IMR-90 (cell line): ENCODE measurements around the gene PRAMEF13. TPM values are rescaled to one million over a fixed set of nuclear protein-coding genes. Genes with fewer than 3 reads are reported as not detected.
"Not testable (repeated sequence)": the region's sequence is repeated elsewhere in the genome, so short reads cannot be mapped to it uniquely, and the experiment has no call there.

ENCODE experiments used
- ATAC-seq: fragments of 200-7000 bp; cut with Tn5 transposase; 2 replicates; pipeline ENCODE4 v1.9.1; 2020; ENCODE audit warnings: low read depth, mild to moderate bottlenecking, moderate library complexity
- BruUV-seq: library from RNA; stranded (reverse); fragments of 400-500 nt; replicated peaks from 2 replicates; lab custom pipeline; 2021; lab: Mats Ljungman, UMichigan
- CTCF ChIA-PET: fragments of 300-600 bp; formaldehyde crosslinking; extraction: SDS; loops from one replicate; lab custom pipeline; 2021; ENCODE audit warnings: antibody characterized with exemption; lab: Yijun Ruan, JAX
- POLR2A ChIA-PET: fragments of 300-600 bp; sonication (Branson Sonifier 250); formaldehyde crosslinking; loops from one replicate; lab custom pipeline; 2022; ENCODE audit warnings: antibody characterized with exemption; ENCODE audit not compliant: unreplicated experiment; lab: Charles Lee
- DNase-seq: peaks from one replicate; pipeline ENCODE4 v3.0.0; 2013
- H2AFZ ChIP-seq: replicated peaks from 2 replicates; pipeline ENCODE3; 2013; ENCODE audit warnings: low read length, mild to moderate bottlenecking; ENCODE audit not compliant: poor library complexity
- H2AK5ac ChIP-seq: 2 replicates; pipeline ENCODE4 v1.6.1; 2013; ENCODE audit warnings: low read depth, low read length, inconsistent platforms
- H2AK9ac ChIP-seq: replicated peaks from 2 replicates; pipeline ENCODE3; 2013; ENCODE audit warnings: mild to moderate bottlenecking, low read depth, low read length, moderate library complexity; ENCODE audit not compliant: poor library complexity
- H2BK120ac ChIP-seq: 2 replicates; pipeline ENCODE4 v1.6.1; 2013; ENCODE audit warnings: low read depth, low read length, inconsistent platforms
- H2BK15ac ChIP-seq: 3 replicates; pipeline ENCODE4 v1.6.1; 2013; ENCODE audit warnings: low read depth, low read length, inconsistent platforms
- H2BK20ac ChIP-seq: 2 replicates; pipeline ENCODE4 v1.6.1; 2013; ENCODE audit warnings: low read depth, mild to moderate bottlenecking, inconsistent platforms, low read length, moderate library complexity
- H2BK5ac ChIP-seq: 2 replicates; pipeline ENCODE4 v1.6.1; 2013; ENCODE audit warnings: mild to moderate bottlenecking, low read depth, low read length, inconsistent platforms; ENCODE audit not compliant: poor library complexity, severe bottlenecking
- H3K14ac ChIP-seq: replicated peaks from 2 replicates; pipeline ENCODE4 v1.6.1; 2013; ENCODE audit warnings: low read depth, low read length, inconsistent platforms
- H3K18ac ChIP-seq: 2 replicates; pipeline ENCODE4 v1.6.1; 2013; ENCODE audit warnings: low read depth, low read length, control low read depth
- H3K23ac ChIP-seq: 2 replicates; pipeline ENCODE4 v1.6.1; 2013; ENCODE audit warnings: low read depth, low read length, inconsistent platforms
- H3K27ac ChIP-seq: 2 replicates; pipeline ENCODE4 v1.5.1; 2013; ENCODE audit warnings: mild to moderate bottlenecking, control low read depth, low read length; ENCODE audit not compliant: insufficient read depth
- H3K27me3 ChIP-seq: 2 replicates; pipeline ENCODE4 v1.6.1; 2013; ENCODE audit warnings: low read length; ENCODE audit not compliant: control insufficient read depth, insufficient read depth
- H3K36me3 ChIP-seq: 2 replicates; pipeline ENCODE4 v1.6.1; 2013; ENCODE audit warnings: low read length, mixed read lengths; ENCODE audit not compliant: control insufficient read depth, insufficient read depth
- H3K4ac ChIP-seq: 2 replicates; pipeline ENCODE4 v1.6.1; 2013; ENCODE audit warnings: low read depth, low read length, inconsistent platforms
- H3K4me1 ChIP-seq: 2 replicates; pipeline ENCODE4 v1.6.1; 2013; ENCODE audit warnings: low read length, mixed read lengths; ENCODE audit not compliant: control insufficient read depth, insufficient read depth
- H3K4me2 ChIP-seq: 2 replicates; pipeline ENCODE4 v1.6.1; 2013; ENCODE audit warnings: low read depth, mild to moderate bottlenecking, control low read depth, low read length, moderate library complexity
- H3K4me3 ChIP-seq: 2 replicates; pipeline ENCODE4 v1.5.1; 2013; ENCODE audit warnings: low read depth, mild to moderate bottlenecking, control low read depth, low read length, moderate library complexity; ENCODE audit not compliant: insufficient read depth
- H3K56ac ChIP-seq: 2 replicates; pipeline ENCODE4 v1.6.1; 2013; ENCODE audit warnings: low read length, inconsistent platforms; ENCODE audit not compliant: insufficient read depth; ENCODE audit errors: extremely low read depth
- H3K79me1 ChIP-seq, 2 experiments: 2 replicates each; pipeline ENCODE4 v1.6.1; 2013; ENCODE audit warnings: low read length in 2 of 2, inconsistent platforms in 1 of 2, low read depth in 1 of 2
- H3K9ac ChIP-seq: 2 replicates; pipeline ENCODE4 v1.6.1; 2013; ENCODE audit warnings: low read depth, low read length, control low read depth
- H3K9me1 ChIP-seq: 2 replicates; pipeline ENCODE4 v1.6.1; 2013; ENCODE audit warnings: low read length, inconsistent platforms; ENCODE audit not compliant: insufficient read depth
- H3K9me3 ChIP-seq: 2 replicates; pipeline ENCODE4 v1.6.1; 2013; ENCODE audit warnings: low read length; ENCODE audit not compliant: control insufficient read depth, insufficient read depth
- H4K20me1 ChIP-seq: 2 replicates; pipeline ENCODE4 v1.6.1; 2013; ENCODE audit warnings: low read length, inconsistent platforms; ENCODE audit not compliant: insufficient read depth
- H4K5ac ChIP-seq: 2 replicates; pipeline ENCODE4 v1.6.1; 2013; ENCODE audit warnings: mild to moderate bottlenecking, low read depth, low read length, control low read depth
- H4K8ac ChIP-seq, 2 experiments: 2 replicates each; pipeline ENCODE4 v1.6.1; 2013; ENCODE audit warnings: low read depth in 2 of 2, low read length in 2 of 2, control low read depth in 1 of 2, inconsistent platforms in 1 of 2
- H4K91ac ChIP-seq: 2 replicates; pipeline ENCODE4 v1.6.1; 2013; ENCODE audit warnings: low read depth, low read length, inconsistent platforms; ENCODE audit not compliant: insufficient read depth
- WGBS, 2 experiments: methylation state at CpG; one replicate each; pipeline versions ENCODE4 v1.1.5 to v1.1.7; 2013; ENCODE audit warnings: missing lambda C conversion rate in 2 of 2; ENCODE audit not compliant: insufficient read length in 1 of 2; ENCODE audit errors: extremely low coverage in 2 of 2; 5-methylcytosine and 5-hydroxymethylcytosine counted together
- dilution Hi-C: fragments of 300-500 bp; cut with HindIII; formaldehyde crosslinking; loops from one replicate; pipeline ENCODE4 v1.14.3; 2018; ENCODE audit warnings: low sequenced_read_pairs; ENCODE audit not compliant: unreplicated experiment
- in situ Hi-C: fragments of 300-500 bp; cut with MboI; formaldehyde crosslinking; loops from 3 replicates; pipeline ENCODE4 v1.14.3; 2019; ENCODE audit warnings: low sequenced_read_pairs, inconsistent platforms, mixed read lengths
- intact Hi-C: fragments of 100-400 bp; cut with micrococcal nuclease; formaldehyde crosslinking; loops from 2 replicates; pipeline ENCODE4 v1.10.0; 2022
- polyA plus RNA-seq, 3 experiments: library from polyadenylated mRNA; depleted of rRNA; stranded (reverse); fragments of >200 nt; gene quantifications; 2 replicates each; pipeline ENCODE4 v1.2.3, GENCODE V29; 2012; ENCODE audit warnings: low replicate concordance in 1 of 3
- total RNA-seq: library from RNA; depleted of rRNA; stranded (reverse); fragments of >200 nt; gene quantifications from 2 replicates; pipeline ENCODE4 v1.2.3, GENCODE V29; 2012

The PRAMEF13 gene
- total and polyA plus RNA-seq, 2 of the 4 experiments (the other 2 are of a cell fraction), result not detected

DNA sequence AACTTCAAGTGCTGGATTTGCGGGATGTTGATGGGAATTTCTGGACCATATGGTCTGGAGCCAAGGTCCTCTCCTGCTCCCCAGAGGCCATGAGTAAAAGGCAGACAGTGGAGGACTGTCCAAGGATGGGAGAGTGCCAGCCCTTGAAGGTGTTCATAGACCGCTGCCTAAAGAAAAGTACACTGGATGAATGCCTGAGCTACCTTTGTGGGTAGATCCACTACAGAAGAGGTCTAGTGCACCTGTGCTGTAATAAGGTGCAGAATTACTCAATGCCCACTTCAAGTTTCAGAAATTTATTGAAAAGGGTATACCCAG is 45.3 kb upstream of the PRAMEF13 start:
- CTCF ChIA-PET, H3K4me1 ChIP-seq, H2AK5ac ChIP-seq, H2BK120ac ChIP-seq, H2AFZ ChIP-seq, DNase-seq, ATAC-seq, H3K14ac ChIP-seq, H3K36me3 ChIP-seq, POLR2A ChIA-PET, H3K27me3 ChIP-seq, H3K4me3 ChIP-seq, H4K8ac ChIP-seq, H2BK20ac ChIP-seq, intact Hi-C loops, H3K23ac ChIP-seq, H4K20me1 ChIP-seq, H3K18ac ChIP-seq, H3K79me1 ChIP-seq, H3K56ac ChIP-seq, H2BK5ac ChIP-seq, H4K91ac ChIP-seq, H3K4ac ChIP-seq, H4K5ac ChIP-seq, H2BK15ac ChIP-seq, H2AK9ac ChIP-seq, dilution Hi-C loops, H3K27ac ChIP-seq, H3K9me1 ChIP-seq, H3K9ac ChIP-seq, BruUV-seq, H3K4me2 ChIP-seq, in situ Hi-C loops: not testable (repeated sequence)
- peaks cover 18% of the 10 kb centered on the region for H3K9me3 ChIP-seq
- WGBS, 2 experiments, result 69% methylated on average over 2 of the region's 2 CpGs; no CpG with 5 or more reads in 1 of the 2 experiments

- H3K4me1 ChIP-seq, ATAC-seq, H2AK9ac ChIP-seq, in situ Hi-C loops, CTCF ChIA-PET, H3K4ac ChIP-seq, intact Hi-C loops, H2BK5ac ChIP-seq, BruUV-seq, H4K8ac ChIP-seq, H3K9ac ChIP-seq, dilution Hi-C loops, H3K27me3 ChIP-seq, H3K36me3 ChIP-seq, H3K27ac ChIP-seq, H3K9me1 ChIP-seq, H2BK120ac ChIP-seq, H4K20me1 ChIP-seq, H2BK15ac ChIP-seq, H3K4me2 ChIP-seq, H3K79me1 ChIP-seq, H2AK5ac ChIP-seq, POLR2A ChIA-PET, H4K91ac ChIP-seq, H3K4me3 ChIP-seq, H3K14ac ChIP-seq, DNase-seq, H3K18ac ChIP-seq, H3K56ac ChIP-seq, H4K5ac ChIP-seq, H2AFZ ChIP-seq, H2BK20ac ChIP-seq, H3K23ac ChIP-seq: not testable (repeated sequence)
- H3K9me3 ChIP-seq, result peaks cover 18% of the 10 kb centered on the region
- 45% methylated on average over 5 of the region's 5 CpGs; no CpG with 5 or more reads in 1 of the 2 experiments for WGBS, 2 experiments
These were observed 44.8 kb upstream of the PRAMEF13 start for GRCh38 chr1:13245841-13246553.
